Right lobe of liver (tissue), 4 donors: Measurements from ENCODE around the gene SLC45A2.

ENCODE experiments used
- CTCF ChIP-seq, 4 donors: fragments of 200-600 bp in 3 of 4; fragments of 450-650 bp in 1 of 4; IDR thresholded peaks; one replicate each; pipeline versions ENCODE4 v1.5.1 to v1.8.0; 2016 to 2022; ENCODE audit warnings: antibody characterized with exemption in 4 of 4, mild to moderate bottlenecking in 2 of 4
- POLR2A ChIP-seq: fragments of 450-650 bp; IDR thresholded peaks from one replicate; pipeline ENCODE4 v1.6.1; 2017; ENCODE audit warnings: antibody characterized with exemption, mild to moderate bottlenecking
- donor health status: DM: no; HTN: no; CAD: no.
- donor health status: DM: no; HTN: no; CAD: no.
- donor health status: DM: no; HTN: yes; CAD: no.

- TF ChIP-seq CTCF (IDR thresholded peaks at IDR 0.05) (no peak), POLR2A (no peak)
Observed at GRCh38 chr5:34007201-34007620, 22.7 kb upstream of the SLC45A2 start.
